Measurements from ENCODE around the gene ATG9A. TPM values are rescaled to one million over a fixed set of nuclear protein-coding genes. Genes with fewer than 3 reads are reported as not detected.

The ATG9A gene
- polyA plus RNA-seq, 3 donors, result 24.7 to 55.2 (median 26.3) TPM

DNA sequence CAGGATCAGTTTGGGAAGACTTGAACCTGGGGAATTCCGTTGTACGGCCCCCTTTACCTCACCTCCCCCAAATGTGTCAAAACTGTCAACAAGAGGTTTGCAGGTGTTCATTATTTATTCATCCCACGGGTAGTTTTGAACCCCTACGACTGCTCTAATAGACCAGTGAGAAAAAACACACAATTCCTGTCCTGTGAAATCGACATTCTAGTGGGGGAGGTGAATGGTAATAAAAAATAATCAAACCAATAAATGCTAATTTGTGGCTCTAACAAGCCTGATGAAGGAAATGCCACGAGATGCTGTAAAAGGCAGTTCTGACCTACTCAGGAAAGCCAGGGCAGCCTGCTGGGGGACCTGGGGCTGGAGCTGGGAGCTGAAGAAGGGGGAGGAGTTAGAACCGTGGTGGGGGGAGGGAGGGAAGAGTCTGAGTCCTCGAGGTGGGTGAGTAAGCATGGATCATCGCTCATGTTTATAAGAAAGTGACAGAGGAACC lies 49.3 kb upstream of the ATG9A start:
- peaks cover 24 to 34% of the 10 kb centered on the region in 2 donors for H3K36me3 ChIP-seq (replicated peaks in 1 of 2; ENCODE audit: control insufficient read depth in 1 of 2, insufficient read depth in 2 of 2, low read length in 2 of 2)
- H3K4me3 Mint-ChIP-seq, result peak overlapping the region; percentile 74 to 88
- peak overlapping the region; percentile 8 to 66 (median 22) for H3K4me3 ChIP-seq (replicated peaks in 1 of 3; ENCODE audit: low read depth in 2 of 3, low read length in 3 of 3)
- H3K9ac ChIP-seq (ENCODE audit: insufficient read depth, low read length, poor library complexity, severe bottlenecking), result peak overlapping the region; percentile 98
- WGBS (ENCODE audit: insufficient coverage), result 4% methylated on average over 3 of the region's 9 CpGs
- H3K27me3 Mint-ChIP-seq (ENCODE audit: low read depth in 3 of 3), result peaks cover 2 to 8% (median 8%) of the 10 kb centered on the region in 3 donors
- no peaks in the 10 kb centered on the region for H3K27me3 ChIP-seq (ENCODE audit: control insufficient read depth in 2 of 2, insufficient read depth in 2 of 2, low read length in 2 of 2)
- H3K4me1 Mint-ChIP-seq, result peaks cover 29% of the 10 kb centered on the region
- H3K9me3 ChIP-seq (replicated peaks in 1 of 2; ENCODE audit: control insufficient read depth in 1 of 2, insufficient read depth in 1 of 2, low read length in 2 of 2), result no peaks in the 10 kb centered on the region
- no peak for DNase-seq
- H3K27ac ChIP-seq (ENCODE audit: low read depth in 1 of 2, low read length in 2 of 2), result peak overlapping the region; percentile 85 to 97
- H3K9me3 Mint-ChIP-seq, result peaks cover 0 to 2% (median 0%) of the 10 kb centered on the region in 7 donors
- TF ChIP-seq, protein P1, sequence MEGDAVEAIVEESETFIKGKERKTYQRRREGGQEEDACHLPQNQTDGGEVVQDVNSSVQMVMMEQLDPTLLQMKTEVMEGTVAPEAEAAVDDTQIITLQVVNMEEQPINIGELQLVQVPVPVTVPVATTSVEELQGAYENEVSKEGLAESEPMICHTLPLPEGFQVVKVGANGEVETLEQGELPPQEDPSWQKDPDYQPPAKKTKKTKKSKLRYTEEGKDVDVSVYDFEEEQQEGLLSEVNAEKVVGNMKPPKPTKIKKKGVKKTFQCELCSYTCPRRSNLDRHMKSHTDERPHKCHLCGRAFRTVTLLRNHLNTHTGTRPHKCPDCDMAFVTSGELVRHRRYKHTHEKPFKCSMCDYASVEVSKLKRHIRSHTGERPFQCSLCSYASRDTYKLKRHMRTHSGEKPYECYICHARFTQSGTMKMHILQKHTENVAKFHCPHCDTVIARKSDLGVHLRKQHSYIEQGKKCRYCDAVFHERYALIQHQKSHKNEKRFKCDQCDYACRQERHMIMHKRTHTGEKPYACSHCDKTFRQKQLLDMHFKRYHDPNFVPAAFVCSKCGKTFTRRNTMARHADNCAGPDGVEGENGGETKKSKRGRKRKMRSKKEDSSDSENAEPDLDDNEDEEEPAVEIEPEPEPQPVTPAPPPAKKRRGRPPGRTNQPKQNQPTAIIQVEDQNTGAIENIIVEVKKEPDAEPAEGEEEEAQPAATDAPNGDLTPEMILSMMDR (IDR thresholded peaks at IDR 0.05), result no peak
- peak overlapping the region; percentile 91 to 98 (median 97) for H3K27ac Mint-ChIP-seq
- no peak overlapping the region for H2AFZ ChIP-seq (ENCODE audit: insufficient read depth, low read depth, low read length, poor library complexity, severe bottlenecking)
- H3K79me2 ChIP-seq (ENCODE audit: insufficient read depth, low read length), result peaks cover 5% of the 10 kb centered on the region
- H3K4me2 ChIP-seq (replicated peaks; ENCODE audit: extremely low read depth, low read length, poor library complexity, severe bottlenecking), result peak overlapping the region; percentile 76
- intact Hi-C loops (cut with micrococcal nuclease), result loop anchor here (1.0 to 2.0 kb wide), 4 partner anchors 16 to 108 kb away; partner anchors contain the start of gene DNPEP (in 2 of the 2)
- peaks cover 23 to 31% of the 10 kb centered on the region in 2 donors for H3K4me1 ChIP-seq (ENCODE audit: control insufficient read depth in 1 of 2, insufficient read depth in 2 of 2, low read length in 2 of 2)
- H4K20me1 ChIP-seq (ENCODE audit: insufficient read depth, low read length), result no peaks in the 10 kb centered on the region
- H3K36me3 Mint-ChIP-seq, result peaks cover 33 to 38% of the 10 kb centered on the region in 2 donors

DNA sequence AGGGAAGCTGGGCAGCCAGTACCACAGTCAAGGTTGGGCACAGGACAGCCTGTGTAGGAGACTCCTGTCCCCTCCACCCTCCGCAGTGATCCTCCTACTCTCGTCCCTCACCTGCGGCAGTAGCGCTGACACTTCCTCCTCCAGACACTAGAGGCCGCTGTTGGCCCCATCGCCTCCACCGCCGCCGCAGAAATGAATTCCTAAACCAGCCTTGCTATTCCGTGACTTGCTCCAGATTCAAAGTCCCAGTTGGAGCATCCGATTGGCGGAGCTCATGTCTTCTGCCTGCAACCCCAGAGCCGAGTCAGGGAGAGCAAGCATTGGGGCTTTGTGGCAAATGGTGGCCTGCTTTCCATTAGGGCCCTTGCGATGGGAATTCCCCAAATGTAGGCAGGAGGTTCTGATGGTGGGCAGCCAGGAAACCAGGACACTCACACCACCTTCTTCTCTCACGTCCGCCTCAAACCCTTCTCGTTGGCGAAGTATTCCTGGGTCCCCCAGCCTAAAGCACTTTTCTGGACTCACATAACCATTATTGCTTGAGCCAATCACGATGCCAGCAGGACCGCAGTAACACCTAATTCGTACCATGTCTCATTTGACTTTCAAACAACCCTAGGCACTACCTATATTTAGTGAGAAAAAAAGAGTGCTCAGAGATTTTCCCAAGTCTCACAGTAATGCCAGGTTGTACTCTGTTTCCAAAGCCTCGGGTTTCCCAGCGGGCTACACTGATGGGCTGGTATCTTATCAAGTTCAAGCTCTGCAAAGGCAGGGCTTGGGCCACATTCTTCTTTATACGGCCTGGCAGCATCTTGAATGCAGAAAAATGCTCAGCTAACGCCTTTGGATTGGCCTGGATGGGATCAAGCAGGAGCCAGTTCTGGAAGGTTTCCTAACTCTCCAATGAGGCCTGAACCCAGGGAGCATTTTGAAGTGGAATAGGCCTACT lies 48.5 kb upstream of the ATG9A start:
- intact Hi-C loops (cut with micrococcal nuclease), result loop anchor here (2.0 kb wide), 3 partner anchors 17 to 109 kb away; partner anchors contain the start of gene DNPEP (in 2 of the 2)
- TF ChIP-seq, protein P1 (IDR thresholded peaks at IDR 0.05), result peak; percentile 98
- H3K36me3 Mint-ChIP-seq, result peaks cover 26 to 30% of the 10 kb centered on the region in 2 donors
- Histone ChIP-seq H3K27me3 (ENCODE audit: control insufficient read depth in 2 of 2, insufficient read depth in 2 of 2, low read length in 2 of 2) (no peaks in the 10 kb centered on the region), H3K4me2 (replicated peaks; ENCODE audit: extremely low read depth, low read length, poor library complexity, severe bottlenecking) (peak overlapping the region; percentile 76), H3K27ac (ENCODE audit: low read depth in 1 of 2, low read length in 2 of 2) (peak overlapping the region; percentile 12 to 97), H3K9ac (ENCODE audit: insufficient read depth, low read length, poor library complexity, severe bottlenecking) (peak overlapping the region; percentile 98), H3K36me3 (replicated peaks in 1 of 2; ENCODE audit: control insufficient read depth in 1 of 2, insufficient read depth in 2 of 2, low read length in 2 of 2) (peaks cover 17 to 27% of the 10 kb centered on the region in 2 donors), H3K4me1 (ENCODE audit: control insufficient read depth in 1 of 2, insufficient read depth in 2 of 2, low read length in 2 of 2) (peaks cover 23 to 31% of the 10 kb centered on the region in 2 donors), H3K79me2 (ENCODE audit: insufficient read depth, low read length) (peaks cover 5% of the 10 kb centered on the region), H3K9me3 (replicated peaks in 1 of 2; ENCODE audit: control insufficient read depth in 1 of 2, insufficient read depth in 1 of 2, low read length in 2 of 2) (no peaks in the 10 kb centered on the region), H2AFZ (ENCODE audit: insufficient read depth, low read depth, low read length, poor library complexity, severe bottlenecking) (peak overlapping the region; percentile 83), H3K4me3 (replicated peaks in 1 of 3; ENCODE audit: low read depth in 2 of 3, low read length in 3 of 3) (peak overlapping the region in 1 of 3 experiments; percentile 66), H4K20me1 (ENCODE audit: insufficient read depth, low read length) (no peaks in the 10 kb centered on the region)
- H3K4me1 Mint-ChIP-seq, result peaks cover 29% of the 10 kb centered on the region
- WGBS (ENCODE audit: insufficient coverage), result 24% methylated on average over 15 of the region's 25 CpGs
- H3K27me3 Mint-ChIP-seq (ENCODE audit: low read depth in 3 of 3), result peaks cover 2 to 10% (median 9%) of the 10 kb centered on the region in 3 donors
- peak overlapping the region; percentile 87 to 98 (median 96) for H3K27ac Mint-ChIP-seq
- peak overlapping the region; percentile 70 to 84 for H3K4me3 Mint-ChIP-seq
- DNase-seq, result peak; percentile 55 to 77 (median 68)
- H3K9me3 Mint-ChIP-seq, result peaks cover 0 to 2% (median 0%) of the 10 kb centered on the region in 7 donors
